ENCODE results near the gene NLN.
"Not testable (repeated sequence)": the region's sequence is repeated elsewhere in the genome, so short reads cannot be mapped to it uniquely, and the experiment has no call there.

The NLN gene

DNA sequence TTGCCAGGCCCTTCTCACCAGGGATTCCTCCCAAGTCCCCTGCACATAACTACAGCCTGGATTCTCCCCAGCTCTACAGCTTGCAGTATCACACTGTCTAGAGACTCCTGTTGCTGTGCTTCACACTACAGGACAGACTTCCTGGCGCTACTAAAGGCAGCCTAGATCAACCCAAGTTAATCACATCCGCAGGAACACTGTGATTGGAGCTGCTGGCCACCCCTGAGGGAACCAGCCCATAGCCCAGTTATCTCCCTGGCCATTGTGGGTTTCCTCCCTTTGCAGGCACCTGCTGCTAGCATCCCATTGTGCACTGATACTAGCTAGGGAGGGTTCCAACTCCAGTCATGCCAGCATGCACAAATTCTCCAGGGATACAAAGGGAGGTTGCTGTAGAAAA, 53.5 kb downstream of the NLN start:
- DNase-seq: no peak

DNA sequence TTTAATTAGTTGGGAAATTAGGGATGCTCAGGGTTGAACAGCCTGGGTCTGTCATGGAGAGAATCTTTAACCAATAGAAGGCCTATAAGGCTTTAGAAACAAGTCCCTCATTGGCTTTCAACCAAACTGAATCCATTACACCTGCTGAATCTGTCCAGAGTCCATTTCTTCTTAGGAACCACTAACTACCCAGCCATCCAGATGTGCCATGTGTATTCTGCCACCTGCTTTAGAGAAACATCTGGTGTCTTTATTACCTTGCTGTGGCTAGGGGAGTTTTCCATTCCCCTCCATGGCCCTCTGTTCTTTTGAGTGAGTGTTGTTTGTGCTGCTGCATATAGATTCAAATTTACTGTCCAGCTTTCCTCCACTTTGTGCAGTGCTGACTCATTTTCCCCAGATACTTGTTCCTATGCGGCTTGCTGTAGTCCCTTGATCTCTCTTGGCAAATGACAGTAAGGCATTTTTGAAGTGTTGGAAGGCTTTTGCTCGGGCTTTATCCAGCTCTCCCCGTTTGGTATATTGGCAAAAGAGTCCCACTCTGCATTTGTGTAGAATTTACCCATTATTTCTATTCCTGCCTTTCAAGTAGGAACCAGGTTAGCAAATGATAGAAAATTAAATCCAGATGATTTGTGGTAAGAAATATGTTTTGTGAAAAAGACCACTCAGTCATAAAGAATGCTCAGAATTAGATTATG, 54.6 kb downstream of the NLN start:
- no peak for DNase-seq

DNA sequence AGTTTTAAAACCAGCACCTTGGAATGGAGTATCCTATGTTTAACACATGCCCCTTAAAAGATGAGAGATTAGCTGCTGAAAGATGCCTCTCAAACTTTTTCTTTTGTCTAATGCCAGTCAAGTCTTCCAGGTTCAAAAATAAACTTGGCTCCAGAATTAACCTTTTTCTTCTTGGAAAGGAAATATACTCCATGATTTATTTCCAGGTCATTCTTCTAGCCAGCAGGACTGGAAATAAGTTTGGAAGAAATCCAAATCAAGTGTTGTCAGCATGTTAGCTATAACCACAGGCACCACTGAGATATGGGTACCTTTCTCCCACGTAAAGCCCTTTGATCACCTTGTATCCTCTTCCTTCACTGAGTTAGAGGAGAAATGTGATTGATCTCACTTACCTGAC, 56.1 kb downstream of the NLN start:
- no peak for DNase-seq

DNA sequence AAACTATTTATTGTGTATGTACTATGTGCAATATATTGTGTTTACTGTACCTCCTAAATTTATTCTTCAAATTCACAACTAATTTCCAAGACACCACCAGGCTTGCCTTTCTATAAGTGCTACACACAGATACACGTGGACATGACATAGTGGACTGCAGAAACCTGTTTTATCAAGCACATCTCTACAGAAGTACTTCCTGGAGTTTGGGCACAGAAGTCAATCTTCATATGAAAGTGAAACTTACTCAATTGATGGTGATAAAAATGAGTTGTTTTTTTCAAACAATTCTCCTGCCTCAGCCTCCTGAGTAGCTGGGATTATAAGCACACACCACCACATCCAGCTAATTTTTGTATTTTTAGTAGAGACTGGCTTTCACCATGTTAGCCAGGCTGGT, 57.6 kb downstream of the NLN start:
- DNase-seq: no peak

DNA sequence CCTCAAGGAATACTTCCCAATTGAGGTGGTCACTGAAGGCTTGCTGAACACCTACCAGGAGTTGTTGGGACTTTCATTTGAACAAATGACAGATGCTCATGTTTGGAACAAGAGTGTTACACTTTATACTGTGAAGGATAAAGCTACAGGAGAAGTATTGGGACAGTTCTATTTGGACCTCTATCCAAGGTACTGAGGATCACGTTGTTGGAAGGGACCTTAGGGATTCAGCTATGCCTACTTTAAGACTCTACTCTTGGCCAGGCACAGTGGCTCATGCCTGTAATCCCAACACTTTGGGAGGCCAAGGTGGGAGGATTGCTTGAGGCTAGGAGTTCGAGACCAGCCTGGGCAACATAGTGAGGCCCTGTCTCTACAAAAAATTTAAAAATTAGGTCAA, 66.3 kb downstream of the NLN start:
- DNase-seq: not testable (repeated sequence)

DNA sequence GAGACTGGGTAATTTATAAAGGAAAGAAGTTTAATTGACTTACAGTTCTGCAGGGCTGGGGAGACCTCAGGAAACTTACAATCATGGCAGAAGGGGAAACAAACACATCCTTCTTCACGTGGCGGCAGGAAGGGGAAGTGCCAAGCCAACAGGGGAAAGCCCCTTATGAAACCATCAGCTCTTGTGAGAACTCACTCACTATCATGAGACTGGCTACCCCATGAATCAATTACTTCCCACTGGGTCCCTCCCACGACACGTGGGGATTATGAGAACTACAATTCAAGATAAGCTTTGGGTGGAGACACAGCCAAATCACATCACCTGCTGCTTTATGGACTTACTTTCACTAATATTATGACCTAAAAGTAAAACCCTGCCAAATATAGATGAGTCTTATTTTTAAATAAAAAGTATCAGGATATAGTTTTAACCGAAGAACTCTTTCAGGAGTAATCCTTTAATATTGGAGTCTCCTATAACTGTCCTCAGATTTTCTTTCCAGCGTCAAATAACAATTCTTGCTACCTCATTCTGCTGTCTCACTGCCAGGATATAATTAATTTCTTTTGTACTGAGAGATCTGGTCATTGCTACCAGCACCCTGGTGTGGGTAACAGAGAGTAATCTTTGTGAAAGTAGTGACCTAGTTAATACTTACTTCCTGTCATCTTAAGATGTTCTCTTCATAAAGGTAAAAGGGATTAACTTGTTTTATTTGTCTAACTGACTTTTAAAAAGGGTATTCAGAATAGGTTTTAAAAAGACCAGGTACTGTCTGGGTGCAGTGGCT, 68.6 kb downstream of the NLN start:
- peak; percentile 13 to 23 for DNase-seq

DNA sequence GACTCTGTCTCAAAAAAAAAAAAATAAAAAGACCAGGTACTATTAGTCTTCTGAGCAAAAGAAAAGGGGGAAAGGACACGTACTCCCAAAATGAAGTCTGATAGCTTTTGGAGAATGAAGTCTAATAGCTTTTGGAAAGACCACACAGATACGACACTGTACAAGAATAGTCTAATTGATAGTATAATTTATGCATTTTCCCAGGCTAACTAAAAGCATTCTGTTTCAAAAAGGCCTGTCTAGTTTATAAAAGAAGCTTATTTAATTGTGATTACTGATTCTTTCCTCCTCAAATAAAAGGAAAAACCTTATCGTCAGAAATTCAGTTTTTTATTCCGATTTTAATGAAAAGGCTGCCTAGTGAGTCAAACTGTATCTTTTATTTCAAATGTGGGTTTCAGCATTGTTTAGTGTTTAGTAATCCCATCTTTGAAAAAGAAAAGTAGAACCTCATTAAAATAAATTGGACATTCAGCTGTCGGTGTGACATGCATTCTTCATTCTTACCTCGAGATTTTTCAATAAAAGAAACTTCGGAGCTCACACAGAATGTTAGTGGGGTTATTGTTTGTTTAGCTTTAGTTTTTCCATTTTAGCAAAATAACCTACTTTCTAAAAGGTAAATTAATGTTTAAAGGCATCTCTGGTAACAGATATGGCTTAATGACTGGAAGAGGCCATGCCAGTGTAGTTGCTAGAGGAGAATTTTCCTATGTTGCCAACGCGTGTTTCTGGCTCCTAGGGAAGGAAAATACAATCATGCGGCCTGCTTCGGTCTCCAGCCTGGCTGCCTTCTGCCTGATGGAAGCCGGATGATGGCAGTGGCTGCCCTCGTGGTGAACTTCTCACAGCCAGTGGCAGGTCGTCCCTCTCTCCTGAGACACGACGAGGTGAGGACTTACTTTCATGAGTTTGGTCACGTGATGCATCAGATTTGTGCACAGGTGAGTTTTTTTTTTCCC, 70.0 kb downstream of the NLN start:
- no peak for DNase-seq

DNA sequence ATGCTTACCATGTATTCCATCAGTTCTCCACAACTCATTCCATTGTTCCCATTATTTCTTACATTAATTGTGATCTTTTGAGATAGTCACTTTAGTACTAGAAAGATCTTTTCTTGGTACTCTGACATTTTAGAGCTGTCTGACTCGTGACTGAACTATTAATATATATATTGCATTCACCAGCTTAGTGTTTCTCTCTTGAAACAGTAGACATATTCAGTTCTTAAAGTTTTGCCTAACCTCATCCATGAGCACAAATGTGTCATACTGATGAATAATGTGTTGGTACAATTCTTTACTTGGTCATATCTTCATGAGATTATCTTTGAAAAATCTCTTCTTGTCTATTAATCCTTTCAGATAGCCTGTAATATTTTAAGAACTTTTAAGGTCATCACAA, 74.3 kb downstream of the NLN start:
- no peak for DNase-seq

DNA sequence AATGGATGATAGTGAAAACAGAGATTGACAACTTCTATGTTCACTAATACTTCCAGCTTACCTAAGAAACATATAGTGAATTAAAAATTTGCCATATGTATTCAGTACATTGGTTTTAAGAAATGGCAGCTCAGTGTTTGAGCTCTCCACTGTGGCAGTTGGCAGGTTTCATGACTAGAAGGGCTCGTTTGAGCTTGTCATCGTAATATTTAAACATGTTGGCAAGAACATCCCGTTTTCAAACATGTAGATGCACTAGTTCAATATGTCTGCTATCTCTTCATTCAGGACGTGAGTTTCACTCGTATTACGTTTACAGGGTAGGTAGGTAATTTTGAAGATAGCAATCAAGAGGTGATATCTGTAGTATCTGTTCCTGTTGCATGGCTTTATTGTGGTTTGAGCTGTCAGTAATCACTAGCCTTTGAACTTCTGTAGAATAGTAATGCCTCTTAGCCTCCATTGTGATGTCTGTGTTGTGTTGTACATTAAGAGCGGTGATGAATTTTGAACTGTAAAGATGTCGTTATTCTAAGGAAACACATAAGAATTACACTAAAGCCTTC, 74.8 kb downstream of the NLN start:
- DNase-seq: no peak

DNA sequence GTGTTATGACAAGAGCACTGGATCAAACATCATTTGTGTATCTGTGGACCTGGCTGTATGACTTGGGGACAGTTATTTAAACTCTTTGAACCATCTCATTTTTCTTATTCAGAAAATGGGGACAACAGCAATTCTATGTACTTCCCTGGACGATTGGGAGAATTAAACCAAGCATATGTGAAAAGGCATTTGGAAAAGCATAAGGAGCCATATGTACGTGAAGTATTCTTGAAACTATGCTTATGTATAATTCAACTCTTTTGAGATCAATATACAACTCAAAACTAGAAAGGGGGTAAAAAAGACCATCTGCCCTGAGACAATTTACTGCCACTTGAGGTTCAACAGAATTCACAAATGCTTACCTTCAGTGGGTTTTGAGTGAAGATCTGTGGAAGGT, 75.5 kb downstream of the NLN start:
- no peak for DNase-seq

DNA sequence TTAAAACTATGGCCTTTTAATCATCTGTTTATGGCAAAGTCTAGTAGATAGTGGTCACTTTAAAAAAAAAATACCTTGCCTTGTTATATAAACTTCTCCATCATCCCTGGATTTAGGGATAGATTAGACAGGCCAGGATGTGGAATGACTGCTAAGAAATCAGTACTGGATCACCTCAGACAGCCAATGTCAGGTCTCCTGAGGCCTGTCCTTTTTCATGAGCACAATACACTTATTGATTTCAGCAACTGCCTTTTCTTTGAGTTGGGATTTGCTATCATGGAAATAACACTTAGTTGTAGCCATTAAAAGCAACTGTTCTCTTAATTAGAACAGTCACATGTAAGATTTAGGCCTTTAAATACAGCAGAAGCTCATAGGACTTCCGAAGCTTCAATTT, 77.9 kb downstream of the NLN start:
- no peak for DNase-seq

DNA sequence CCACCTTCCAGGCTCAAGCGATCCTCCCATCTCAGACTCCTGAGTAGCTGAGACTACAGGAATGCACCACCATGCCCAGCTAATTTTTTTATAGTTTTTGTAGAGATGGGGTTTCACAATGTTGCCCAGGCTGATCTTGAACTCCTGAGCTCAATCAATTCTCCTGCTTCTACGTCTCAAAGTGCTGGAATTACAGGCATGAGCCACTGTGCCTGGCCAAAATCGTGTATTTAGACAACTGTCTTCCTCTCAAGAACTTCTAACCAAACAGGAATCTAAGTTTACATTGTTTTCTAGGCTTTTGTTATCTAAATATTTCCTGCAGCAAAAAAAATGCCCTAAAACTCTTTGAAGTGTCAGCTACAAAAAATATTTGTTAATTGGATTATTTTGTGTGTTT, 78.8 kb downstream of the NLN start:
- DNase-seq: no peak

DNA sequence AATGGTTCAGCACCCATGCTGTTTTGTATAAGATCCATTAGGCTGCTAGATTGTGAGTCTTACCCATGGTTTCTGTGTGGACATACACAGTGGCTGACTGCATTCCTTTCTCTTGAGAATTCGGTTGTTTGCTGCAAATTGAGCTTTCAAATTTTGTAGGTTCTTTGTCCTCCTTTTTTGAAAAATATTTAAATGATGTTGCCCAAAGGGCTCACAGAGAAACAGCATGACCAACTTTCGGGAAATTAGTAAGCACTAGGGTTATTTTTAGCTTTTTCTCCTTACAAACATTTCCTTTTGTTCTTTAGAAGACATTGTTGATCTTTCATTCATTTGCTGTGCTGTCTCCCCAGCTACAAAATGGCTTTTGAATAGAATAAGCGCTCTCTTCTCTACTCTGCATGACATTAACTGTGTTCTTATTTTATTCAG, 79.4 kb downstream of the NLN start:
- DNase-seq: no peak

DNA sequence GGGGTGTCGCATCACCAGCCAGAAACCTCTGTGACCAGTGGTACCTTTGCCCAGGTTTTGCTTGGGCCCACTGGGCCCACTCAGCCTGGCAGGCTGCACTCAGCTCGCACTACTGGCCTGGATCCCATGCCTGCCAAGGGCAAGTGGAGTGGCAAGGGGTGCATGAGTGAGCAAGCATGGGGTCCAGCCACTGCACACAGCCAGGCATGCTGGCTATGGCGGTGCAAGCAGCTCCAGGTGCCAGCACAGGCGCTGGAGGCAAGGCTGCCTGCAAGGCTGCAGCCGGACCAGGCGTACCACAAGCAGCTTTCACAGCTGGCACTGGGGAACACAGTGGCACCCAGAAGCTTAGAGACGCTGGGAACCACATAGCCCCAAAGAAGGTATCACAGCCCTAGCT, 80.1 kb downstream of the NLN start:
- DNase-seq: no peak

DNA sequence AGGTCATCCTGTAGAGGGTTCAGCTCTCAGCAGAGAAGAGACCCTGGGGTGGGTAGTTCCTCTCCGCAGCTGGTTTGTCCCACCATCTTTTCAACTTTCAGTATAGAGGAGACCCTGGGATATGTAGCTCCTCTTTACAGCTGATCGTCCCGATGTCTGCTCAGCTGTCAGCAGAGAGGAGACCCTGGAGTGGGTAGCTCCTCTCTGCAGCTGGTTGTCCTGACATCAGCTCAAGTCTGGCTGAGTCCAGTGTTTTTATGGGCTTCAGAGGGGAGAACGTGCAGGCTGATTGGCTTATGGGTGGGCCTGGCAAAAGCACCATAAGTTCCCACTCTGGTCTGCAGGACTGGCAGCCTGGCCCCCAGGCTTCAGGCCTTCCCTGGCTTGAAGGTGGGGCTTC, 80.8 kb downstream of the NLN start:
- DNase-seq: no peak

DNA sequence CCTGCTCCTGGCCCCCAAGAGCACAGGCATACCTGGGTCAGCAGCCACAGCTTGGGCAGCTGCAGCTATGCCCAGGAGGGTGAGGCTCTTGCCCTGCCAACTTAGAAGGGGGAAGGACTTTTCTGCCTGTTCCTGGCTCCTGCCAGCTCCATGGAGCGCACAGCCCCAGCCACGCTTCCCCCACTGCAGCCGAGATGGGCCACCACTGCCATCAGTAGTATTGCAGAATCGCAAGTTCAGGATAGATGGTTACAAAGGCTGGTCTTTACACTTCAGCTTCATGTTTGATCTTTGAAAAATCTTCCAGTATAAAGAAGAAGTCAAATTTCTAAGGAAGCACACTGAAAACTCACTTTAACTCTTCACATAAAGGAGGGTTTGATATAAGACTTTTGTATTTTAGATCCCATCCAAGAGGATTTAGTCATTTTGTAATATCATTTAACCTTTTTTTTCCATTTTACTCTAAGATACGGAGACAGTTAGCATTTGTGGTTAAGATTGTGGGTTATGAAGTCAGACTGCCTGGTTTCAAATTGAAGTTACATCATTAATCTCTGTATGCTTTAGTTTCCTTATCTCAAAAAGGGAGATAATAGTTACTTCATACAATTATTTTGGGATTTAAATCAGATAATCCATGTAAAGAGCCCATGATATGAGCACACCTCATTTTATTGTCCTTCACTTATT, 81.8 kb downstream of the NLN start:
- peak in 1 of 2 experiments; percentile 8 for DNase-seq

DNA sequence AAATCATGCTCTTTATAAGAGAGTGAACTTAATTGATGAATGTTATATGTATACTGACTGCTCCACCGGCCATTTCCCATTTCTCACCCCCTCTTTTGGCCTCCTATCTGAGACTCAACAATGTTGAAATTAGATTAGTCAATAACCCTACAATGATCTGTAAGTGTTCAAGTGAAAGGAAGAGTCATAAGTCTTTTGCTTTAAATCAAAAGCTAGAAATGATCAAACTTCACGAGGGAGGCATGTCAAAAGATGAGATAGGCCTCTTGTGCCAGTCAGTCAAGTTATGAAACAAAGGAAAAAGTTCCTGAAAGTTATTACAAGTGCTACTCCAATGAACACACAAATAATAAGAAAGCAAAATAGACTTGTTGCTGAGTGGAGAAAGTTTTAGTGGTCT, 83.1 kb downstream of the NLN start:
- no peak for DNase-seq

DNA sequence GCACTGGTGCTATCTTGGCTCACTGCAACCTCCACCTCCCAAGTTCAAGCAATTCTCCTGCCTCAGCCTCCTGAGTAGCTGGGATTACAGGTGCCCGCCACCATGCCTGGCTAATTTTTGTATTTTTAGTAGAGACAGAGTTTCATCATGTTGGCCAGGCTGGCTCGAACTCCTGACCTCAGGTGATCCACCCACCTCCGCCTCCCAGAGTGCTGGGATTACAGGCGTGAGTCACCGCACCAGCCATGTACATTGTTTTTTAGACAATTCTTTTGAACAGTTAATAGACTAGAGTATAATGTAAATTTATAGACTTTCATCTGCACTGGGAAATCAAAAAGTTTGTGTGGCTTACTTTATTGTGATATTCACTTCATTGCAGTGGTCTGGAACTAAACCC, 85.5 kb downstream of the NLN start:
- DNase-seq: not testable (repeated sequence)

DNA sequence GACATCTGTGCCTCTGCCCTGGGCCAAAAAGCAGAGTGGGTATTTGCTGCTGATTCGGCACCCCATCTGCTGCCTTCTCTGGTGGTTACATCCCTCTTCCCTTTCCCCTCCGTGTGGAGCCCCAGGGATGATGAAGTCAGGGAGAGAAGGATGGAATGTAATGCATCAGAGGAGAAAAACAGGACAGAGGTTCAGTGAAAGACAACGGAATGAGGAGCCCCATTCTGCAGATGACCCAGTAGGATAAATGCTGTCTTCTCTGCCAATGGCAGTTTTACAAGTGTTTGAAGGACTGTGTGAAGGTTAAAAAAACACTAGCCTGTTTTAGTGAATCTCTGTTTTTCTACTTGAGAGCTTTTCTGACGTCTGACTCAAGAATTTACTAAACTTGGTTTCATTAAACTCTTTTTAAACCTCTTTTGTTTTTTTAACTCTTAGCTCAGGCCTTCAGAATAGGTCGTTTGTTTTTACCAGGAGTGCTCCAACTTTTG, 86.3 kb downstream of the NLN start:
- no peak for DNase-seq

DNA sequence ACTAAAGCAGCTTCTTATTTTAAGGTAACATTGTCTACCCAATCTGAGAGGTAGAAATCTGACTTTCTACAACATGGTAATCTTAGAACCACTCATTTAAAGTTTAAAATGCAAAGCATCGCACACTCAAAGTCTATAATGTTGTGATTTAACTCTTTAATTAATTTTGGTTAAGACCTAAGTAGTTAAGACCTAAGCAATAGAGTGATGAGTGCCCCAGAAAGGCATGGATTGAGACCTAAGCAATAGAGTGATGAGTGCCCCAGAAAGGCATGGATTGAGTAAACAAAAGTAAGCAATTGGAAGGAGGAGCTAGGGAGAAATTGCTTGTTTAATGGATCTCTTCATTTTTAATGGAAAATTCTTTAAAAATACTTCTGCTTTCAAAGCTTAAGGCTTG, 86.8 kb downstream of the NLN start:
- DNase-seq: no peak

DNA sequence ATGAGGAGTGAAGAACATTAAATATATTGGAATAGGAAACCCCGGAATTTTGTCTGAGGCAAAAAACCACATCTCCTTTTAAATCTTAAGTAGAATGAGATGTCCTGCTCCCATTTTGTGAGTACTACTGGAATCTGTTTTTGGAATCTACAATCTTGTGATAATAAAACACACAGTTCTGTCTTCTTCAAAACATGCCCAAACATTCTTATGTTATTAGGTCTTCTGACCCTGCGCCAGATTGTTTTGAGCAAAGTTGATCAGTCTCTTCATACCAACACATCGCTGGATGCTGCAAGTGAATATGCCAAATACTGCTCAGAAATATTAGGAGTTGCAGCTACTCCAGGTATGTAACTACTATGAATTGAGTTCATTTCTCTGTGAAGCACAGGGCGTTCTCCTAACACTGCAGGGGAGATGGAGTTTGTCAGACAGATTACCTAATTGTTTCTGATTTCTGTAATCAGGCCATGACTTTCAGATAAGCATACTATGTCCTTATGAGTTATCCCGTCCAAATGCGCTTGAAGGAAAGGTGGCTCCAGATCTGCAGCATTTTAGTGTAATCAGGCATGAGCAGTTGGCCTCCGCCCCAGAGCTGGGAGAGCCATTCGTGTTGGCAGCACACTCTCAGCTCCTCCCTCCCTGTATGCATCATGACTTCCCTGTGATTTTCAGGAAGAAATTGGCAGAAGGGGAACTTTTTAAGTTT, 88.0 kb downstream of the NLN start:
- no peak for DNase-seq

DNA sequence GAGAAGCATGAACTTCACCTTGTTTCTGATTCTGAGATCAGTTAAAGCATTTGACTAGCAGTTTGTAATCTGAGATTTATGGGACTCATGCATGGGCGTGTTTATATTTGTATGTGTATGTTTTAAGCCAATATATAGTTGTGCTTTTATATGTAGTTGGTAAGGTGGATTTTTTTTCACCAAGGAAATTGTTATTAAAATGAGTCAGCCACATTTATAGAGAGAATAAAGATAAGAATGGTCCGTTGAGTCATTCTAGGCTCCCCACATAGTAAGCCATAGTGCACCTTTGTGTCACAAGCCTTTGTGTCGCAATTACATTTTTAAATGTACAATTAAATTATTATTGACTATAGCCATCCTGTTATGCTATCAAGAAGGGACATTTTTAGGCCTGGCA, 89.0 kb downstream of the NLN start:
- no peak for DNase-seq

All from activated CD4-positive, alpha-beta T cell treated with anti-CD3 and anti-CD28 coated beads, Interleukin-2, amount 50 U/mL, for 48 hours (primary cell).